Fibroblast of gingiva (primary cell): ENCODE measurements around the gene PHACTR4.
"Not testable (repeated sequence)": the region's sequence is repeated elsewhere in the genome, so short reads cannot be mapped to it uniquely, and the experiment has no call there.

Source experiments
- DNase-seq: peaks from one replicate; pipeline ENCODE4 v3.0.0-alpha.2; 2011; ENCODE audit warnings: low read depth

The PHACTR4 gene

DNA sequence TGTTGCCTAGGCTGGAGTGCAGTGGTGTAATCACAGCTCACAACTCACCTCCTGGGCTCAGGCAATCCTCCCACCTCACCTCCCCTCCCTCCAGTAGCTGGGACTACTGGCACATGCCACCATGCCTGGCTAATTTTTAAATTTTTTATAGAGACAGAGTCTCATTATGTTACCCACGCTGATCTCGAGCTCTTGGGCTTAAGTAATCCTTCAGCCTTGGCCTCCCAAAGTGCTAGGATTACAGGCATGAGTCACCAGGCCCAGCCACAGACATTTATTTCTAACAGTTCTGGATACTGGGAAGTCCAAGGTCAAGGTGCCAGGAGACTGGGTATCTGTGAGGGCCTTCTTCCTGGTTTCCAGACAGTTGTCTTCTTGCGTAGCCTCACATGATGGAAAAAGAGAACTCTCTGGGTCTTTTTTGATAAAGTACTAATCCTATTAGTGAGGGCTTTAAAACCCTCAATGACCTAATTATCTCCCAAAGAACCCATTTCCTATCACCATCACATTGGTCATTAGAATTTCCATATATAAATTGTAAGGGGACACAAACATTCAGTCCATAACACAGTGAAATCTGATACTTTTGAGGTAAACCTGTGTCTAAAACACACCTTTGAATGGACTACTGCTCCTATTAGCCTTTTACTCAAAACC, 67.9 kb downstream of the PHACTR4 start:
- peak; percentile 81 for DNase-seq

DNA sequence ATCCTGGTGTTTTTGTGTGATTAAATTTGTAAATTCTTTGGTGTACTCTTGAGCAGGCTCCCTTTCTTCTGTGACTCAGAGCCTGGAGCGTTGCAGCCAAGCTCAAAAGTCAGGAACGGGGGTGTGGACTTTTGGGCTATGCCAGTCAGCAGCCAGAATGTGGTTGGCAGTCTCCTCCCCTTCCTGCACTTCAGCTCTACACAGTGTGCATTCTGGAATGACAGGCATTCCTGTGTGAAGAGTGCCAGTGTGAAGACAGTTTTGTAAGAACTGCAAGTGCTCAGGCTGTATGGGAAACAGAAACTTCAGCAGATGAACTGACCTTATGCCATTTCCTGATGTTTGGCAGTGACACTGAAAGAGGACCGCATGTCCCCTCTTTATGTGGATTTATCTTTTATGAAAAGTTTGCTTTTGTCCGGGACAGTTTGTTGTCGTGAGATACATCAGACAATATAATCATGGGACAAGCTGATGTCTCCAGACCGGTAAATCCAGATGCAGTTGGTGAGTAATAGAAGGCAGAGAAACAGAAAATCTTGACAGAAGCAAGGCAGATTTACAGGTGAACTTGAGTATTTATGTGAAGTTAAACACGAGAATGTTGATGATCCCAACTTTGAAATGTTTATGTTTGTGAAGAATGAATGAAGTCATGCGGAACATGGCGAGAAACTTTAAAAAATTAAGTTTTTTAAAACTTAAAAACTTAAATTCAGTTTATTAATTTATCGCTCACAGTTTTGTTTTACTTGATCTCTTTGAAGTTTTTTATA, 68.6 kb downstream of the PHACTR4 start:
- DNase-seq, result peak; percentile 97

DNA sequence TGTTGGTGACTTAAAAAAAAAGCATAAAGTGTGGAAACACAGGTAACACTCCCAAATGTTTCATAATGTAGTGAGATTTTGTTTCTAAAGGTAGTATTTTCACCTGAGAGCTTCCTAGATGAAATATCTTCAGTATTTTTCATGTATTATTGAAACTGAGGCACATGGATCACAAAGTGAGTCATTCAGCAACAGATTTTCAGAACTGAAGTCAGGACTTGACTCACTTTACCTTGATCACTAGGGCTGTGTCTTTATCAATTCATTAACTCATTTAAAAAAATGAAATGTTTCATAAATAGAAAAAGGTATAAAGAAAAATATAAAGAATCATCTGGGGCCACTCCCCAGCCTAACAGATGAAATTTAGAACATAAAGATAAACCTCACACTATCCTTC, 69.8 kb downstream of the PHACTR4 start:
- DNase-seq, result no peak

DNA sequence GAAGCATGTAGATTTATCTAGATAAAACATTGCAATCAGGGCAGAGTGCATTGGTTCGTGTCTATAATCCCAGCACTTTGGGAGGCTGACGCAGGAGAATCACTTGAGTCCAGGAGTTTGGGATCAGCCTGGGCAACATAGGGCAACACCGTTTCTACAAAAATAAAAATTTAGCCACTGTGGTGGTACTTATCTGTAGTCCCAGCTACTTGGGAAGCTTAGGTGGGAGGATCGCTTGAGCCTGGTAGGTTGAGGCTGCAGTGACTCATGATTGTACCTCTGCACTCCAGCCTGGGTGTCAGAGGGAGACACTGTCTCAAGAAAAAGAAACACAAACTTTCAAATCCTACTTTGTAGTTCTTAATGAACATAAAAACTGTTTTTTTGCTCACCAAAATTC, 72.1 kb downstream of the PHACTR4 start:
- DNase-seq, result no peak

DNA sequence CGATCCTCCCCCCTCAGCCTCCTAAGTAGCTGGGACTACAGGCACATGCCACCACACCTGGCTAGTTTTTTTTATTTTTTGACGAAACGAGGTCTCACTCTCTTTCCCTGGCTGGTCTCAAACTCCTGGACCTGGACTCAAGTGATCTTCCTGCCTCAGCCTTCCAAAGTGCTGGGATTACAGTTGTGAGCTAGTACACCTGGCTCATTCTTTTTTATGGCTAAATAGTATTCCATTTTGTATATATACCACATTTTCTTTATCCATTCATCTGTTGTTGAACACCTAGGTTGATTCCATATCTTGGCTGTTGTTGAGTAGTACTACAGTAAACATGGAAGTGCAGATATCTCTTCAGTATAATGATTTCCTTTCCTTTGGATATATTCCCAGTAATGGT, 74.0 kb downstream of the PHACTR4 start:
- no peak for DNase-seq

DNA sequence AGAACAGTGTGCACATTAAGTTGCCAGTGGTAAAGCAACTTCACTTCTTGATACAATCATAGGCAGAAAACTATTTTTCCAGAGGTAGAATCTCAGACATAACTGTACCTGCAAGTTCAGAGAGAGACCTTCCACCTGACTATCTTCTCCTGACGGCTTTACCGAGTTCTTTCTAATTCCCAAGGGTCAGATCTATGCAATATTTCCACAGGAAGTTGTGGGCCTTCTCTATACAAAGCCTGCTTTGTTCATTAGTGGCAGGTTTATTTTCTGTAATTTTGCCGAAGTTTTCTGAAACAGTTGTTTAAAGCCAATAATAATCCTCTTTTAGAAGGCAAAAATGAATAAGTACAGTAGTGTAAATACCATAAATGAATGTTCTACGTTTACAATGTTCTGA, 78.1 kb downstream of the PHACTR4 start:
- DNase-seq, result no peak

DNA sequence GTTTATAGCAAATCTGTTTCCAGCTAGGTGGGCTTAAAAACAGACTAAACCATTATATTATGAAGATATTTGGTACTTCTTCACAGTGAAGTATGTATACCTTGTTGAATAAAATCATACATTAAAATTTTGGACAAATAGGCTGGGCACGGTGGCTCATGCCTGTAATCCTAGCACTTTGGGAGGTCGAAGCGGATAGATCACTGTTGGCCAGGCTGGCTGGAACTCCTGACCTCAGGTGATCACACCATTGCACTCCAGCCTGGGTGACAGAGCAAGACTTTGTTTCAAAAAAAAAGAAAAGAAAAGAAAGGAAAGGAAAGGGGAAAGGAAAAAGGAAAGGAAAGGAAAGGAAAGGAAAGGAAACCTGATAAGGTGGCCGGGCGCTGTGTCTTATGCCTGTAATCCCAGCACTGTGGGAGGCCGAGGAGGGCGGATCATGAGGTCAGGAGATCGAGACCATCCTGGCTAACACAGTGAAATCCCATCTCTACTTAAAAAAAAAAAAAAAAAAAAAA, 78.6 kb downstream of the PHACTR4 start:
- DNase-seq, result not testable (repeated sequence)

DNA sequence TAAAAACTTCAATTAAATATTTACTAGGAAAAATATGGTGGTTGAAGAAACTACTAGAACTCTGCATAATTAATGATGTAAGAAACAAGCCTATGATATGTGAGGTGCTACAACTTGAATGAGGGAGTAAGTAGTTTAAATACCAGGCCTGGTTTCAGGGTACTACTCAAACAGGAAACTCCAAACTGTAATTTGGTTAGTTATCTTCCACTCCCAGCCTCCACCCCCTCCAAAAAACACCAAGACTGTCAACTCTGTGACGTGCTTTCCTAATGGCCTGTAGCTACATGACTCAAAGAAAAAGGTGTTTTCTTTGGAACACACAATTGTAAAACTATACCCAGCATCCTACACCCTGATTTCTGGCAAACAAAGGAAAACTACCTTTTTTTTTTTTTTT, 80.4 kb downstream of the PHACTR4 start:
- DNase-seq, result peak; percentile 32

DNA sequence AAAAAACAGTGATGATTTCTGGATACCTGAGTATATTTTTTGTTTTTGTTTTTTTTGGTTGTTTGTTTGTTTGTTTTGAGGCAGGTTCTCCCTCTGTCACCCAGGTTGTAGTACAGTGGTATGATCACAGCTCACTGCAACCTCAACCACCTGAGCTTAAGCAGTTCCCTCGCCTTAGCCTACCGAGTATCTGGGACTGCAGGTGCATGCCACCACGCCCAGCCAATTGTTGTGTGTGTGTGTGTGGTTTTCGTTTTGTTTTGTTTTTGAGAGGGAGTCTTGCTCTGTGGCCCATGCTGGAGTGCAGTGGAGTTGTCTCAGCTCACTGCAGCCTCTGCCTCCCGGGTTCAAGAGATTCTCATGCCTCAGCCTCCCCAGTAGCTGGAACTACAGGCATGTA, 81.0 kb downstream of the PHACTR4 start:
- no peak for DNase-seq

DNA sequence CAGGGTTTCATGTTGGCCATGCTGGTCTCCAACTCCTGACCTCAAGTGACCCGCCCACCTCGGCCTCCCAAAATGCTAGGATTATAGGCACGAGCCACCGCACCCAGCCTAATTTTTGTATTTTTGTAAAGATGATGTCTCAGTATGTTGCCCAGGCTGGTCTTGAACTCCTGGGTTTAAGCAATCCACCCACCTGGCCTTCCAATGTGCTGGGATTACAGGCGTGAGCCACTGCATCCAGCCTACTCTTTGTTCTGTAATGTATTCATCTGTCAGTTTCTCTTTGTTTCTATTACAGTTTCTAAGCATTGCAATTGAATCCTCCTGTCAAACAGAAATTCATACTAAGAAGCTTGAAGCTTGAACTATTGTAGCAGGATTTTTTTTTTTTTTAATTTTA, 81.5 kb downstream of the PHACTR4 start:
- DNase-seq, result no peak

DNA sequence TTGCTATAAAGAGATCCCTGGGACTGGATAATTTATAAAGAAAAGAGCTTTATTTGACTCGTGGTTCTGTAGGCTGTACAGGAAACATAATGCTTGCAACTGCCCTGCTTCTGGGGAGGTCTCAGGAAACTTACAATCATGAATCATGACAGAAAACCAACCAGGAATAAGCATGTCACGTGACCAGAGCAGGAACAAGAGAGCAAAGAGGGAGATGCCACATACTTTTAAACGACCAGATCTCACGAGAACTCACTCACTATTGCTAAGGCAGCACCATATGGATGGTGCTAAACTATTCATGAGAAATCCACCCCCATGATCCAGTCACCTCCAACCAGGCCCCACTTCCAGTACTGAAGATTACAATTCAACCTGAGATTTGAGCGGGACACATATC, 86.5 kb downstream of the PHACTR4 start:
- peak; percentile 65 for DNase-seq

DNA sequence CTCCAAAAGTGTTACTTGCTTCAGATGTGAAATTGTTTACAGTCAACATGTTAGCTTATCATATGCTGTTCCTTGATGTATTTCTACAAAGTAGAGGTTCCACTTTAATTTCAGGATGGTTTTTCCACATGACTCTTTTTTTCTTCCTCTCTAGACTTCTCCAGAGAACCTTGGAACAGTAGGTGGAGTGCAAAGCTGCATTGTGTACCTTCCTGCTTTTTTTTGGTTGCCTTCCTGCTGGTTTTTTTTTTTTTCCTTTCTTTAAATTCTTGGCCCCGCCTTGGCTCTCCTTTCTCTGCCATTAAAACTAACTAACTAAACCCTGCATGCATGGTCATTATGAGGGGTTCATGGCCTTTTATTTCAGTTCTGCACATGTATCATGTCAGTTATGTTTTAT, 88.1 kb downstream of the PHACTR4 start:
- DNase-seq, result no peak

DNA sequence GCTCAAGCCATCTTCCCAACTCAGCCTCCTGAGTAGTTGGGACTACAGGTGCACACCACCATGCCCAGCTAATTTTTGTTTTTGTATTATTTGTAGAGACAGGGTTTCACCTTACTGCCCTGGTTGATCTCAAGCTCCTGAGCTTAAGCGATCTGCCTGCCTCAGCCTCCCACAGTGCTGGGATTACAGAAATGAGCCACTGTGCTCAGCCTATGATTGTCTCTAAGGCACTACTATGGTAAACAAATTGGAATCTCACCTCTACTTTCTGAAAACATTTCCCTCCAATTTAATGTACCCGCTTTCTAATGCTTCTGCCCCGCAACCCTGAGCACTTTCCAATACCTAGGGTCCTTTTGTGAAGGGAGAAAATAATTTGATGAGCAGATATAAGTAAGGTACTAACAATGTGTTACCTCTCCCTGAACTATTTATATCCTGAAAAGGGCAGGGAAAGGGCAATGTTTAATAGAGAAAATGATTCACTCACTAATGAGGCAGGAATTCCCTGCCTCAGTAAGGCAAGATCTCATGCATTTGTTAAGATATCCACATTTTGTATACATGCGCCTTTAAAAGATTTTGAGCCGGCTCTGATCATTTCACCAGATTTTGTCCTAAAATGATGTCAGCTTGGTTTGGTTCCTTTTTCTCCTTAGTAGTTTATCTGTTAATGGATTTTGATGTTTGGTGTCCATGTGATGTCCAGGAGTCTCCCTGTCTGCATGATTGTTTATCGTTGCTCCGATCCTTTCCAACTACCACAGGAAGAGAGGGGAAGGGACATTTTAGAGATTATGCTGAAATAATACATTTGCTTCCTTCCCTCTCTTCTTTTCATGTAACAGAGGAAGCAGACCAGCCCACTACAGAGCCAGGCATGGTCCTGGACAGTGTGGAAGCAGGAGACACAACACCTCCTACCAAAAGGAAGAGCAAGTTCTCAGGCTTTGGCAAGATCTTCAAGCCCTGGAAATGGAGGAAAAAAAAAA, 89.0 kb downstream of the PHACTR4 start:
- DNase-seq, result no peak

DNA sequence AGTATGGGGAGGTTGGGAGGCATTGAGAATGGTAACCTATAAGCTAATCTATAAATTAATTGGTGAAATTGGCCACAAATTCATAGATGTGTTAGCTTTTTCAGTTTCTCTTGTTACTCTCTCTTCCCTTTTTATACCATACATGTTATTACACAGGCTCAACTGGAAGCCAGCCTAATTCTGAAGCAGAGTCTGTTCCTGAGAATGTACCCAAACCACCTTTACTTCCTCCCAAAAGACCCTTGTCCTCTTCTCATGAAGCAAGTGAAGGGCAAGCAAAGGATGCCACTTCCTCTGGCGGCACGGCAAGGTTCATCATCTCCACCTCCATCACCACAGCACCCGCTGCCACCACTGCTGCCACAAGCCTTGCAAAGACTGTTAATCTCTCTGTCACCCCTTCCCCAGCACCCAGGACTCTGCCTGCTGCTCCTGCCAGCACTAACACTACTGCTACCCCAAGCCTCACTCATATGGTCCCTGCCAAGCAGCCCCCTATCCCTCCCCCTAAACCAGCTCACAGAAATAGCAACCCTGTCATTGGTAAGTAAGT, 96.8 kb downstream of the PHACTR4 start:
- no peak for DNase-seq

DNA sequence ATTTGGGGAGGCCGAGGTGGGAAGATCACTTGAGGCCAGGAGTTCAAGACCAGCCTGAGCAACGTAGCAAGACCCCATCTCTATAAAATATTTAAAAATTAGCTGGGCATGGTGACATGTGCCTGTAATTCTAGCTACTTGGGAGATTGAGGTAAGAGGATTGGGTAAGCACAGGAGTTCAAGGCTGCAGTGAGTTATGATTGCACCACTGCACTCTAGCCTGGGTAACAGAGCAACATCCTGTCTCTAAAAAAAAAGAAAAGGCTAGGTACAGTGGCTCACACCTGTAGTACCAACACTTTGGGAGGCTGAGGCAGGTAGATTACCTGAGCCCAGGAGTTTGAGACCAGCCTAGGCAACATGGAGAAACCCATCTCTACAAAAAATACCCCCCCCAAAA, 100.6 kb downstream of the PHACTR4 start:
- no peak for DNase-seq

DNA sequence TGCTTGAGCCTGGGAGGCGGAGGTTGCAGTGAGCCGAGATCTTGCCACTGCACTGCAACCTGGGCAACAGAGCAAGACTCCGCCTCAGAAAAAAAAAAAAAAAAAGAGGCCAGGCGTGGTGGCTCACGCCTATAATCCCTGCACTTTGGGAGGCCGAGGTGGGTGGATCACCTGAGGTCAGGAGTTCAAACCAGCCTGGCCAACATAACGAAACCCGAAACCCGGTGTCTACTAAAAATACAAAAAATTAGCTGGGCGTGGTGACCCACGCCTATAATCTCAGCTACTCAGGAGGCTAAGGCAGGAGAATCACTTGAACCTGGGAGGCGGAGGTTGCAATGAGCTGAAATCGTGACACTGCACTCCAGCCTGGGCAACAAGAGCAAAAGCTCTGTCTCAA, 110.0 kb downstream of the PHACTR4 start:
- not testable (repeated sequence) for DNase-seq

DNA sequence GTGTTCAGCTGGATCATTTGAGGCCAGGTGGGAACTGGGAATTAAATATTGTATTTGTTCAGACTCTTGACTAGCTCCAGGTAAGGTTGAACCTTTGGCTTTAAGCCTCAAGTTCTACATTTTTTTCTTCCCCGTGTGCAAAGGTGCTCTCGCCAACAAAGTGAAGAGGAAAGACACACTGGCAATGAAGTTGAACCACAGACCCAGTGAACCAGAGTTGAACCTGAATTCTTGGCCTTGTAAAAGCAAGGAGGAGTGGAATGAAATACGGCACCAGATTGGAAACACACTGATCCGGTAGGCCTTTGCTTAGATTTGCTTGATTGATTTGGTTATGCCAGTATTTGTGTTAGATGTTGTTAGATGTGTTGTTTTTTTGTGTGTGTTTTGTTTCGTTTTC, 110.8 kb downstream of the PHACTR4 start:
- DNase-seq, result no peak

DNA sequence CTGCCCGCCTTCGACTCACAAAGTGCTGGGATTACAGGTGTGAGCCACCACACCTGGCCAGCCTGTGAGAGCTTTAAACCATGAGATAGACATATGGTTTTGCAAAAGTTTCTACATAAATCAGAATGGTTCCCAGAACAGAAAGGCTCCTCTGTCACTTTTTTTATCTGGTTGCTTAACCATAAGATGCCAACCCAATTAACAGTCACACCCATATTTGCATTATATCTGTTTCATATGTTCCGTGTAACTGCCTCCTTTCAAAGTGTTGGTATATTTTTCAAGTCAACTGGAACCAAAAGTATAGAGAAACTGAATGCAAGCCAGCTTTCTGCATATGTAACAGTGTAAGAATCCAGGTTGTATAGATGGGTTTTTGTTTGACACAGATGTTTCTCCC, 112.6 kb downstream of the PHACTR4 start:
- no peak for DNase-seq

DNA sequence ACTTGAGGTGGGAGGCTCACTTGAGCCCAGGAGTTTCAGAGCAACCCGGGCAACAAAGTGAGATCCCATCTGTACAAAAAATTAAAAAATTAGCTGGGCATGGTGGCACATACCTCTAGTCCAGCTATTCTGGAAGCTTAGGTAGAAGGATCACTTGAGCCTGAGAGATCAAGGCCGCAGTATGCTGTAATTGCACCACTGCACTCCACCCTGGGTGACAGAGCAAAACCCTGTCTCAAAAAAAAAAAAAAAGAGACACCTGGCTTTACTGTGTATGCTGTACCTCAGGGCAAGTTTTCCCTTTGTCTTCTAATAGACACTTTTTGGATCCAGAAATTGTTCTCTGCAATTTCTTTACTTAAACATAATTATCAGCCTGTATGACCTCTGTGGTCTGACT, 113.2 kb downstream of the PHACTR4 start:
- DNase-seq, result no peak

DNA sequence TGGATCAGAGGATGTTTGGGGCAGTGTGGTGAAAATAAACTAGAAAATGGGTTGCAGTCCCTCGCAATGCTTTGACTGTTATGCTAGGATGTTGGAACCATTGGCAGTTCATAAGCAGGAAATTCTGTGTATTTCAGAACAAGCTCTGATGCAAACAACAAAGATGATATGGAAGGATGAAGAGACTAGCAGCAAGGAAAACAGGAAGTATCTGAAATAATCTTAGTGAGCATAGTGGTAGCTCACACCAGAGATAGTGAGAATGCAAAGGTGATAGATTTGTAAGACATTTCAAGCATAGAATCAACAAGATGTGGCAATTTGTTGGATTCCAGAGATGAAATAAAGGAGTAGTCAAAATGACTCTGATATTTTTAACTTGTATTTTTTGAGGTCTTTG, 125.2 kb downstream of the PHACTR4 start:
- no peak for DNase-seq

DNA sequence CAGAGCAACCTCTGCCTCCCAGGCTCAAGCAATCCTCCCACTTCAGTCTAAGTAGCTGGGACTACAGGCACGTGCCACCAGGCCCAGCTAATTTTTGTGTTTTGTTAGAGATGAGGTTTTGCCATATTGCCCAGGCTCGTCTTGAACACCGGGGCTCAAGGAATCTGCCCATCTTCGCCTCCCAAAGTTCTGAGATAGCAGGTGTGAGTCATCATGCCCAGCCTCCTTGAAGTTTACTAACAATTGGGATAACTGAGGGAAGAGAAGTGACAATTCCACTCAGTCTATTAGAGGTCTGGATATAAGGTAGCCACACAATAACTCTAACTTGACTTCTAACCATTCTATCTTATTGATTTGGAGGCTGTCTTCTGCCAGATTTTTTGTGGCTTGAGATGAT, 130.0 kb downstream of the PHACTR4 start:
- no peak for DNase-seq

DNA sequence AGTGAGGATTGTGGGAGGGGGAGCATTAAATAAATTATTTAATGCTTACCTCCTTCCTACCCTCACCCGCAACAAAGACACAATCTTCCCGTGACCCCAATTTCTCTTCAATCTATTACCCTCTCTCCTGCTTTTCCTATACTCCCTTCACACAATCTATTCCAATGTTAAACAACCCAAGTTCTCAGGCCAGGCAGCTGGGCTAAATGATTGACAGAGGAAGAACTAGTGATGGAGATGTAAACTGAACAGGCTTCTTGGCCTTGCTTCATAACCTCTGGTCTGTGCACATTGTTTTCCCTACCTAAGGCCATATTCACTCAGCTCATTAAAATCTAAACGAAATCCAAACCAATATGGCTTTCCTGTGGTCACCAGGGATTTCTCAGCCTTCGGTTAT, 132.4 kb downstream of the PHACTR4 start:
- no peak for DNase-seq
